ENCODE measurements around the gene TTC16. TPM values are rescaled to one million over a fixed set of nuclear protein-coding genes. Genes with fewer than 3 reads are reported as not detected.

TTC16 gene
- total RNA-seq, 1 experiment from 2014 or later = not detected

DNA sequence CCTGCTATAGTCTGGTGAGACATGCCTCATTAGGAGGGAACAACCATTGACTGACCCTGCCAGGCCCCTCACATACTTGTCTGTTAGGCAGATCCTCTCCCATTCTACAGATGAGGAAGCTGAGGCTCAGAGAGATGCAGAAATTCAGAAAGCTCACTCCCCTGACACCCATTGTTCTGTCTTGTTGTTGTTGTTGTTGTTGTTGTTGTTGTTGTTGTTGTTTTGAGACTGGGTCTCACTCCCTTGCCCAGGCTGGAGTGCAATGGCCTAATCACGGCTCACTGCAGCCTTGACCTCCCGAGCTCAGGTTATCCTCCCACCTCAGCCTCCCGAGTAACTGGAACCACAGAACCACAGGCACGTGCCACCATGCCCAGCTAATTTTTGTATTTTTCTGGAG lies 22.2 kb upstream of the TTC16 start:
- Histone ChIP-seq H3K27ac (ENCODE audit: low read length) (no peak overlapping the region), H3K9me3 (ENCODE audit: low read length) (no peaks in the 10 kb centered on the region), H4K20me1 (ENCODE audit: insufficient read depth, low read depth, low read length) (no peaks in the 10 kb centered on the region), H3K4me3 (ENCODE audit: low read length) (no peak overlapping the region), H2AFZ (ENCODE audit: low read length) (no peak overlapping the region), H3K79me2 (ENCODE audit: low read length) (no peaks in the 10 kb centered on the region), H3K9me2 (replicated peaks; ENCODE audit: insufficient read depth, low read length) (no peaks in the 10 kb centered on the region), H3K9ac (ENCODE audit: low read length) (no peak overlapping the region), H3K4me1 (ENCODE audit: low read length) (no peaks in the 10 kb centered on the region), H3K36me3 (ENCODE audit: insufficient read depth, low read length) (no peaks in the 10 kb centered on the region), H3K4me2 (ENCODE audit: low read depth, low read length, poor library complexity, severe bottlenecking) (no peak overlapping the region), H3K27me3 (ENCODE audit: low read length) (no peaks in the 10 kb centered on the region)
- DNase-seq = no peak

DNA sequence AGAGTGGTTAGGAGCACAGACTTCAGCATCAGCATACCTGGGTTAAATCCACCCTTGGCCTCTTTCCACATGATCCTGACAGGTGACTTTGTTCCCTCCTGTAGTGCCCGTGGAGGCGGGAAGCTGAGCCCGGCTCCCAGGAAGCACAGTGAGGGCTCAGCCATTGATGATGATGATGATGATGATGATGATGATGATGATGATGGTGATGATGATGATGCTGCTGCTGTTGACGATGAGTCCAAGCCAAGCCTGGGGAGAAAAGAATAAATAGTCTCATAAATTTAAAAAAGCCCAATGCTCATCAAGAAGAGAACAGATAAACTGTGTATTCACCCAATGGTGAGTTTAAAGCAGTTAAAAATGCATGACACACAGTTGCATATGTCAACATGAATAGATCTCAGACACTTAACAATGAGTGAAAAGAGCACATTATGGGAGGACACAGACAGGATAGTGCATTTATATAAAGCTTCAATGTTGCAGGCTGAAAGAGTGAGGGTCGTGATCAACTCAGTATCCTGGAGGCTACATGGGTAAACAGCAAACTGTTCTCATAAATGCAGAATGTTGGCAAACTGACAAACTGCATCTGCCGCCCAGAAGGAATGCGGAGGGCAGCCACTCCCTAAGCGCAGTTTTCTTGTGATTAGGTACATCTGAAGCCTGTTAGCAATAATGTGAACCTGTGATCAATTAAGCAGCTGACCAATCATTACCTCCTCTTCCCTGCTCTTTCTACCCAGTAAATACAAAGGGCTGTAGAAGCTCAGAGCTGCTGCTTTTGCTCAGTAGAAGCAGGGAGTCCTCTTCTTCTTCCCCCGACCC lies 20.8 kb upstream of the TTC16 start:
- Histone ChIP-seq H3K79me2 (ENCODE audit: low read length) (no peaks in the 10 kb centered on the region), H3K9ac (ENCODE audit: low read length) (no peak overlapping the region)
- DNase-seq = no peak

GRCh38 chr9:127697575-127697974 lies 18.3 kb upstream of the TTC16 start:
- H3K4me2 ChIP-seq (ENCODE audit: low read depth, low read length, poor library complexity, severe bottlenecking) = no peak overlapping the region
- H3K27me3 ChIP-seq (ENCODE audit: low read length) = no peaks in the 10 kb centered on the region
- H3K9ac ChIP-seq (ENCODE audit: low read length) = no peak overlapping the region
- no peak overlapping the region for H3K4me3 ChIP-seq (ENCODE audit: low read length)
- H3K4me1 ChIP-seq (ENCODE audit: low read length) = peaks cover 7% of the 10 kb centered on the region
- no peaks in the 10 kb centered on the region for H3K36me3 ChIP-seq (ENCODE audit: insufficient read depth, low read length)
- no peak overlapping the region for H2AFZ ChIP-seq (ENCODE audit: low read length)
- DNase-seq = no peak
- H3K79me2 ChIP-seq (ENCODE audit: low read length) = no peaks in the 10 kb centered on the region
- no peaks in the 10 kb centered on the region for H4K20me1 ChIP-seq (ENCODE audit: insufficient read depth, low read depth, low read length)
- no peaks in the 10 kb centered on the region for H3K9me3 ChIP-seq (ENCODE audit: low read length)
- no peak overlapping the region for H3K27ac ChIP-seq (ENCODE audit: low read length)
- no peaks in the 10 kb centered on the region for H3K9me2 ChIP-seq (replicated peaks; ENCODE audit: insufficient read depth, low read length)

More for the DNA sequence above, 20.8 kb upstream of the TTC16 start:
- no peaks in the 10 kb centered on the region for H3K36me3 ChIP-seq (ENCODE audit: insufficient read depth, low read length)
- no peak overlapping the region for H3K4me2 ChIP-seq (ENCODE audit: low read depth, low read length, poor library complexity, severe bottlenecking)
- no peaks in the 10 kb centered on the region for H3K9me3 ChIP-seq (ENCODE audit: low read length)
- no peak overlapping the region for H2AFZ ChIP-seq (ENCODE audit: low read length)
- H3K27ac ChIP-seq (ENCODE audit: low read length) = no peak overlapping the region
- no peaks in the 10 kb centered on the region for H3K27me3 ChIP-seq (ENCODE audit: low read length)
- H3K4me1 ChIP-seq (ENCODE audit: low read length) = peaks cover 7% of the 10 kb centered on the region
- H3K4me3 ChIP-seq (ENCODE audit: low read length) = no peak overlapping the region
- no peaks in the 10 kb centered on the region for H4K20me1 ChIP-seq (ENCODE audit: insufficient read depth, low read depth, low read length)
- no peaks in the 10 kb centered on the region for H3K9me2 ChIP-seq (replicated peaks; ENCODE audit: insufficient read depth, low read length)

- Histone ChIP-seq H2AFZ (ENCODE audit: low read length) (no peak overlapping the region), H3K4me3 (ENCODE audit: low read length) (no peak overlapping the region), H3K4me1 (ENCODE audit: low read length) (peaks cover 7% of the 10 kb centered on the region), H3K9me3 (ENCODE audit: low read length) (no peaks in the 10 kb centered on the region), H4K20me1 (ENCODE audit: insufficient read depth, low read depth, low read length) (no peaks in the 10 kb centered on the region), H3K27me3 (ENCODE audit: low read length) (no peaks in the 10 kb centered on the region), H3K9me2 (replicated peaks; ENCODE audit: insufficient read depth, low read length) (no peaks in the 10 kb centered on the region), H3K9ac (ENCODE audit: low read length) (no peak overlapping the region), H3K4me2 (ENCODE audit: low read depth, low read length, poor library complexity, severe bottlenecking) (no peak overlapping the region), H3K36me3 (ENCODE audit: insufficient read depth, low read length) (no peaks in the 10 kb centered on the region), H3K27ac (ENCODE audit: low read length) (no peak overlapping the region), H3K79me2 (ENCODE audit: low read length) (no peaks in the 10 kb centered on the region)
- DNase-seq = no peak
Measured at GRCh38 chr9:127698386-127698785, 17.5 kb upstream of the TTC16 start.

GRCh38 chr9:127698985-127699670 lies 16.8 kb upstream of the TTC16 start:
- Histone ChIP-seq H3K9me2 (replicated peaks; ENCODE audit: insufficient read depth, low read length) (no peaks in the 10 kb centered on the region), H3K27me3 (ENCODE audit: low read length) (no peaks in the 10 kb centered on the region), H3K9ac (ENCODE audit: low read length) (peak overlapping the region; percentile 47), H3K79me2 (ENCODE audit: low read length) (no peaks in the 10 kb centered on the region), H4K20me1 (ENCODE audit: insufficient read depth, low read depth, low read length) (no peaks in the 10 kb centered on the region), H3K4me3 (ENCODE audit: low read length) (peak overlapping the region; percentile 42; the same call in 1 of the 2 replicates), H3K36me3 (ENCODE audit: insufficient read depth, low read length) (no peaks in the 10 kb centered on the region), H3K9me3 (ENCODE audit: low read length) (no peaks in the 10 kb centered on the region), H3K27ac (ENCODE audit: low read length) (no peak overlapping the region), H3K4me2 (ENCODE audit: low read depth, low read length, poor library complexity, severe bottlenecking) (peak overlapping the region; percentile 52), H3K4me1 (ENCODE audit: low read length) (peaks cover 7% of the 10 kb centered on the region), H2AFZ (ENCODE audit: low read length) (peak overlapping the region; percentile 67; the same call in 1 of the 2 replicates)
- DNase-seq = peak; percentile 92

DNA sequence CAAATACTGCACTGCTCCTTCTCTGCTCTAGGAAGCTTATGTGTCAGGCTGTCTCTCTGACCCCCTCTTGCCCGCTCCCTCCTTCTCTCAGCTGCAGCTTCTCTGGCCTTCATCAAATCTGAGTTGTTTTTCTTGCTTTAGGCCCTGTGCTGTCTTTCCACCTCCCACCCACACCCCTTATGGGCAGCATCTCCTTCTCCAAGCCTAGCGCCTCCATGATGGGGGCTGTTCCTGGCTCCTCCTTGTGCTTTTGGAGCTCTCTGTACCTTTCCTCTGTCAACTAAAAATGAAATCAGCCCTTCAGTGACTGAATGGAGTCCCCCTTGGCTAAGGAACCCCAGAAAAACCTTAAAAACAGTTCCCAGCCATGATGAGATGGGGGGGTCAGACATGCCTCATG lies 15.7 kb upstream of the TTC16 start:
- H3K27me3 ChIP-seq (ENCODE audit: low read length) = no peaks in the 10 kb centered on the region
- H3K36me3 ChIP-seq (ENCODE audit: insufficient read depth, low read length) = no peaks in the 10 kb centered on the region
- no peaks in the 10 kb centered on the region for H3K9me3 ChIP-seq (ENCODE audit: low read length)
- no peak overlapping the region for H2AFZ ChIP-seq (ENCODE audit: low read length)
- no peak overlapping the region for H3K9ac ChIP-seq (ENCODE audit: low read length)
- peaks cover 7% of the 10 kb centered on the region for H3K4me1 ChIP-seq (ENCODE audit: low read length)
- no peak for DNase-seq
- no peak overlapping the region for H3K27ac ChIP-seq (ENCODE audit: low read length)
- no peaks in the 10 kb centered on the region for H3K9me2 ChIP-seq (replicated peaks; ENCODE audit: insufficient read depth, low read length)
- no peaks in the 10 kb centered on the region for H3K79me2 ChIP-seq (ENCODE audit: low read length)
- H3K4me2 ChIP-seq (ENCODE audit: low read depth, low read length, poor library complexity, severe bottlenecking) = no peak overlapping the region
- H4K20me1 ChIP-seq (ENCODE audit: insufficient read depth, low read depth, low read length) = no peaks in the 10 kb centered on the region
- H3K4me3 ChIP-seq (ENCODE audit: low read length) = no peak overlapping the region

GRCh38 chr9:127700594-127701255 lies 15.2 kb upstream of the TTC16 start:
- H3K27ac ChIP-seq (ENCODE audit: low read length) = no peak overlapping the region
- H2AFZ ChIP-seq (ENCODE audit: low read length) = no peak overlapping the region
- H3K4me2 ChIP-seq (ENCODE audit: low read depth, low read length, poor library complexity, severe bottlenecking) = no peak overlapping the region

More at GRCh38 chr9:127700594-127701255, 15.2 kb upstream of the TTC16 start:
- Histone ChIP-seq H3K9me2 (replicated peaks; ENCODE audit: insufficient read depth, low read length) (no peaks in the 10 kb centered on the region), H4K20me1 (ENCODE audit: insufficient read depth, low read depth, low read length) (no peaks in the 10 kb centered on the region), H3K9me3 (ENCODE audit: low read length) (no peaks in the 10 kb centered on the region), H3K36me3 (ENCODE audit: insufficient read depth, low read length) (no peaks in the 10 kb centered on the region), H3K9ac (ENCODE audit: low read length) (no peak overlapping the region), H3K79me2 (ENCODE audit: low read length) (no peaks in the 10 kb centered on the region), H3K27me3 (ENCODE audit: low read length) (no peaks in the 10 kb centered on the region), H3K4me1 (ENCODE audit: low read length) (peaks cover 7% of the 10 kb centered on the region), H3K4me3 (ENCODE audit: low read length) (no peak overlapping the region)
- DNase-seq = no peak
